ENCODE measurements around the gene CCDC27. TPM values are rescaled to one million over a fixed set of nuclear protein-coding genes. Genes with fewer than 3 reads are reported as not detected.
"Not testable (repeated sequence)": the region's sequence is repeated elsewhere in the genome, so short reads cannot be mapped to it uniquely, and the experiment has no call there.

CCDC27 gene
- total RNA-seq, 6 experiments from 2014 or later, result not detected

GRCh38 chr1:3795453-3796214 lies 43.4 kb downstream of the CCDC27 start:
- Mint-ChIP-seq H3K4me1 (ENCODE audit: low read depth) (peaks cover 30% of the 10 kb centered on the region), H3K36me3 (ENCODE audit: low read depth) (peaks cover 8% of the 10 kb centered on the region), H3K4me3 (peak overlapping the region; percentile 90), H3K27me3 (ENCODE audit: insufficient read depth) (peaks cover 7% of the 10 kb centered on the region), H3K27ac (peak overlapping the region; percentile 38; the same call in 1 of the 2 replicates), H3K9me3 (no peaks in the 10 kb centered on the region)
- TF ChIP-seq CTCF (IDR thresholded peaks at IDR 0.05), result no peak
- no peak for DNase-seq

GRCh38 chr1:3796215-3797061 lies 44.2 kb downstream of the CCDC27 start, which contains the start of gene LRRC47:
LRRC47 (minus strand) TSS chr1:3796498; CDS start chr1:3796476, 22 bp downstream.
- Mint-ChIP-seq H3K27ac (peak within 1 kb of the TSS; percentile 92), H3K4me1 (ENCODE audit: low read depth) (peaks cover 30% of the 10 kb centered on the region), H3K27me3 (ENCODE audit: insufficient read depth) (peaks cover 11% of the 10 kb centered on the region), H3K36me3 (ENCODE audit: low read depth) (peaks cover 8% of the 10 kb centered on the region), H3K9me3 (no peaks in the 10 kb centered on the region), H3K4me3 (peak within 1 kb of the TSS; percentile 98)
- peak; percentile 87 for DNase-seq
- no peak for TF ChIP-seq CTCF (IDR thresholded peaks at IDR 0.05)

DNA sequence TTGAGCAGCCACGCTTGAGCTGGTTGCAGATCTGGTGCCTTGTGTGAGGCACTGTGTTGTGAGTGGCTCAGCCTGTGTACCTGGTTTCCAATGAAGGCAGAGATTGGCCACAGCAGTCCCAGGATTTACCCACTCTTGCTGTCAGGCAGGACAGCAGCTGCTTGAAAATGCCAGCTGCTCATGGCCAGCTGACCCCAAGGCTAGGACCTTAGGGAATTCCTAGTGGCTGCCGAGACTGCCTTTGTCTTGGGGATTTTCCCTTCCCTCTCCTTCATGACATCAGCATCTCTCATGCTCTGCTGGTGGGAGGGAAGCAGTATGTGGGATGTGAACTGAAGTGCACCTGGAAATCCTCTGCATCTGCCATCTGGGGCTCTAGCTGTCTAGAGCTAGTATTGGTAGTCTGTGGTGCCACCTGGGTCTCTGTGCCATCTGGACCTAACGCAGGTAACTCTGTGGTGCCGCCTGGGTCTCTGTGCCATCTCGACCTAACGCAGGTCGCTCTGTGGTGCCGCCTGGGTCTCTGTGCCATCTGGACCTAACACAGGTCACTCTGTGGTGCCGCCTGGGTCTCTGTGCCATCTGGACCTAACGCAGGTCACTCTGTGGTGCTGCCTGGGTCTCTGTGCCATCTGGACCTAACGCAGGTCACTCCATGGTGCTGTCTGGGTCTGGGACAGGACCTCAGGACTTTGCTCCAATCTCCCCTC lies 47.9 kb downstream of the CCDC27 start:
- Mint-ChIP-seq H3K36me3 (ENCODE audit: low read depth) (peaks cover 5% of the 10 kb centered on the region), H3K4me3 (no peak overlapping the region)

DNA sequence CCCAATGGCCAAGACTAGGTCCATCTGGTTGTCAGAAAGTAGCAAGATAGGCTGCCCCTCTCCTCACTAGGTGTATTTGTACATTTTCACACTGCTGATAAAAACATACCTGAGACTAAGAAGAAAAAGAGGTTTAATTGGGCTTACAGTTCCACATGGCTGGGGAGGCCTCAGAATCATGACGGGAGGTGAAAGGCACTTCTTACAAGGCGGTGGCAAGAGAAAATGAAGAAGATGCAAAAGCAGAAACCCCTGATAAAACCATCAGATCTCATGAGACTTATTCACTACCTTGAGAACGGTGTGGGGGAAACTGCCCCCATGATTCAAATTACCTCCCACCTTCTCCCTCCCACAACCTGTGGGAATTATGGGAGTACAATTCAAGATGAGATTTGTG lies 48.5 kb downstream of the CCDC27 start:
- not testable (repeated sequence) for H3K36me3 Mint-ChIP-seq (ENCODE audit: low read depth); H3K4me3 Mint-ChIP-seq
- H3K27me3 Mint-ChIP-seq (ENCODE audit: insufficient read depth), result peaks cover 17% of the 10 kb centered on the region

More for the DNA sequence above, 47.9 kb downstream of the CCDC27 start:
- peaks cover 29% of the 10 kb centered on the region for H3K4me1 Mint-ChIP-seq (ENCODE audit: low read depth)
- no peak for TF ChIP-seq CTCF (IDR thresholded peaks at IDR 0.05)
- no peak for DNase-seq
- H3K9me3 Mint-ChIP-seq, result no peaks in the 10 kb centered on the region
- H3K27me3 Mint-ChIP-seq (ENCODE audit: insufficient read depth), result peaks cover 17% of the 10 kb centered on the region
- H3K27ac Mint-ChIP-seq, result no peak overlapping the region

GRCh38 chr1:3803905-3804626 lies 51.8 kb downstream of the CCDC27 start:
- Mint-ChIP-seq H3K36me3 (ENCODE audit: low read depth) (no peaks in the 10 kb centered on the region), H3K27me3 (ENCODE audit: insufficient read depth) (peaks cover 15% of the 10 kb centered on the region), H3K4me1 (ENCODE audit: low read depth) (peaks cover 13% of the 10 kb centered on the region), H3K4me3 (peak overlapping the region; percentile 29; the same call in 1 of the 2 replicates), H3K27ac (no peak overlapping the region), H3K9me3 (peaks cover 19% of the 10 kb centered on the region)
- TF ChIP-seq CTCF (IDR thresholded peaks at IDR 0.05), result no peak
- DNase-seq, result no peak

More for the DNA sequence above, 48.5 kb downstream of the CCDC27 start:
- not testable (repeated sequence) for DNase-seq, H3K27ac Mint-ChIP-seq, H3K9me3 Mint-ChIP-seq
- peaks cover 23% of the 10 kb centered on the region for H3K4me1 Mint-ChIP-seq (ENCODE audit: low read depth)

- Mint-ChIP-seq H3K4me1 (ENCODE audit: low read depth) (peaks cover 13% of the 10 kb centered on the region), H3K4me3 (peak overlapping the region; percentile 29; the same call in 1 of the 2 replicates), H3K27me3 (ENCODE audit: insufficient read depth) (peaks cover 15% of the 10 kb centered on the region), H3K9me3 (peaks cover 19% of the 10 kb centered on the region)
- H3K27ac Mint-ChIP-seq; H3K36me3 Mint-ChIP-seq (ENCODE audit: low read depth); DNase-seq: not testable (repeated sequence)
Observed at GRCh38 chr1:3804627-3804944, 52.3 kb downstream of the CCDC27 start.
